H1 (cell line): ENCODE results near the gene ATXN3. TPM values are rescaled to one million over a fixed set of nuclear protein-coding genes. Genes with fewer than 3 reads are reported as not detected.
A peak's percentile ranks its signal among the peaks of the same experiment; 100 is the strongest.

Source experiments
- CTCF ChIA-PET: fragments of 300-600 bp; sonication (Branson Sonifier 250); formaldehyde crosslinking; loops from one replicate; lab custom pipeline; 2021; ENCODE audit not compliant: partially characterized antibody; lab: Charles Lee
- POLR2A ChIA-PET: fragments of 300-600 bp; sonication (Branson Sonifier 250); formaldehyde crosslinking; loops from one replicate; lab custom pipeline; 2021; ENCODE audit warnings: inconsistent platforms; ENCODE audit not compliant: partially characterized antibody; lab: Charles Lee
- DNase-seq, 2 experiments: peaks; one replicate each; pipeline versions ENCODE4 v3.0.0 to v3.0.0-alpha.2; 2010 to 2022; ENCODE audit warnings: low spot score in 2 of 2, low read depth in 1 of 2, mixed read lengths in 1 of 2
- FAIRE-seq: peaks from 2 replicates; lab custom pipeline; 2011; peaks lifted over from hg19 to GRCh38; lab: Jason Lieb, UNC
- H2AFZ ChIP-seq: 2 replicates; pipeline ENCODE4 v1.8.1; 2012; ENCODE audit warnings: low read length, inconsistent platforms
- H2AK5ac ChIP-seq: 2 replicates; pipeline ENCODE4 v1.6.1; 2013; ENCODE audit warnings: low read depth, low read length
- H2BK120ac ChIP-seq: replicated peaks from 2 replicates; pipeline ENCODE3; 2013; ENCODE audit warnings: low read depth, low read length, inconsistent platforms
- H2BK12ac ChIP-seq: 2 replicates; pipeline ENCODE4 v1.6.1; 2013; ENCODE audit warnings: low read depth, low read length
- H2BK15ac ChIP-seq: 2 replicates; pipeline ENCODE4 v1.6.1; 2013; ENCODE audit warnings: low read length
- H2BK20ac ChIP-seq: 2 replicates; pipeline ENCODE4 v1.6.1; 2013; ENCODE audit warnings: low read length
- H2BK5ac ChIP-seq: 2 replicates; pipeline ENCODE4 v1.6.1; 2013; ENCODE audit warnings: low read depth, low read length
- H3K14ac ChIP-seq: 2 replicates; pipeline ENCODE4 v1.6.1; 2013; ENCODE audit warnings: inconsistent platforms; ENCODE audit not compliant: insufficient read length
- H3K18ac ChIP-seq: 2 replicates; pipeline ENCODE4 v1.6.1; 2013; ENCODE audit warnings: low read length; ENCODE audit errors: extremely low read depth
- H3K23ac ChIP-seq: 2 replicates; pipeline ENCODE4 v1.6.1; 2013; ENCODE audit warnings: inconsistent platforms; ENCODE audit not compliant: insufficient read length
- H3K23me2 ChIP-seq: 2 replicates; pipeline ENCODE4 v1.6.1; 2013; ENCODE audit warnings: low read depth, low read length
- H3K27ac ChIP-seq: 2 replicates; pipeline ENCODE4 v1.6.1; 2011; ENCODE audit warnings: low read depth, low read length, inconsistent platforms
- H3K27me3 ChIP-seq, 4 experiments: replicated peaks in 1 of 4; 1 replicate in 1 of 4; 2 replicates in 3 of 4; pipeline versions ENCODE4 v1.6.1 to v1.8.1; 2011 to 2013; ENCODE audit warnings: low read length in 3 of 4, mild to moderate bottlenecking in 3 of 4, inconsistent platforms in 2 of 4, mixed read lengths in 2 of 4, moderate library complexity in 1 of 4; ENCODE audit not compliant: control insufficient read depth in 3 of 4, insufficient read depth in 3 of 4; ENCODE audit errors: extremely low read depth in 1 of 4
- H3K36me3 ChIP-seq, 4 experiments: 2 replicates each; pipeline versions ENCODE4 v1.6.1 to v1.8.1; 2011 to 2013; ENCODE audit warnings: mild to moderate bottlenecking in 4 of 4, low read length in 3 of 4, moderate library complexity in 2 of 4, control low read depth in 1 of 4, inconsistent platforms in 1 of 4; ENCODE audit not compliant: insufficient read depth in 4 of 4, control insufficient read depth in 2 of 4
- H3K4ac ChIP-seq: replicated peaks from 2 replicates; pipeline ENCODE3; 2013; ENCODE audit warnings: low read length, low read depth, mixed read lengths, inconsistent platforms; ENCODE audit not compliant: insufficient read length
- H3K4me1 ChIP-seq, 4 experiments: replicated peaks in 1 of 4; 1 replicate in 1 of 4; 2 replicates in 3 of 4; pipeline versions ENCODE4 v1.6.1 to v1.8.1; 2011 to 2013; ENCODE audit warnings: low read length in 3 of 4, inconsistent platforms in 2 of 4, mixed read lengths in 1 of 4; ENCODE audit not compliant: insufficient read depth in 4 of 4, control insufficient read depth in 3 of 4
- H3K4me2 ChIP-seq, 2 experiments: 2 replicates each; pipeline versions ENCODE4 v1.6.1 to v1.8.1; 2011 to 2013; ENCODE audit warnings: low read depth in 2 of 2, low read length in 2 of 2, control low read depth in 1 of 2, inconsistent platforms in 1 of 2, mild to moderate bottlenecking in 1 of 2; ENCODE audit not compliant: insufficient read depth in 1 of 2
- H3K4me3 ChIP-seq, 4 experiments: fragments of 200-600, 300-600 bp in 1 of 4; sonication (generic), shearing (Covaris generic), sonication (Bioruptor Twin) in 1 of 4; 2 replicates each; pipeline versions ENCODE4 v1.5.1 to v1.8.1; 2011 to 2016; ENCODE audit warnings: low read length in 4 of 4, low read depth in 3 of 4, control low read depth in 2 of 4, inconsistent platforms in 2 of 4, mild to moderate bottlenecking in 2 of 4, mixed read lengths in 1 of 4, moderate library complexity in 1 of 4; ENCODE audit not compliant: insufficient read depth in 2 of 4; ENCODE audit errors: extremely low read depth in 1 of 4
- H3K56ac ChIP-seq: replicated peaks from 2 replicates; pipeline ENCODE3; 2013; ENCODE audit warnings: low read depth, mild to moderate bottlenecking, mixed read lengths, low read length, inconsistent platforms; ENCODE audit not compliant: insufficient read length
- H3K79me1 ChIP-seq: 2 replicates; pipeline ENCODE4 v1.6.1; 2013; ENCODE audit warnings: low read depth, low read length, control low read depth
- H3K79me2 ChIP-seq, 2 experiments: 2 replicates each; pipeline versions ENCODE4 v1.6.1 to v1.8.1; 2012 to 2013; ENCODE audit warnings: low read length in 2 of 2, mild to moderate bottlenecking in 2 of 2, inconsistent platforms in 1 of 2; ENCODE audit not compliant: insufficient read depth in 2 of 2, control insufficient read depth in 1 of 2
- H3K9ac ChIP-seq, 4 experiments: replicated peaks in 1 of 4; 1 replicate in 1 of 4; 2 replicates in 3 of 4; pipeline versions ENCODE4 v1.6.1 to v1.8.1; 2011 to 2013; ENCODE audit warnings: low read depth in 3 of 4, low read length in 3 of 4, control low read depth in 2 of 4, mild to moderate bottlenecking in 2 of 4, moderate library complexity in 2 of 4, inconsistent platforms in 1 of 4; ENCODE audit errors: extremely low read depth in 1 of 4
- H3K9me3 ChIP-seq, 2 experiments: 2 replicates each; pipeline versions ENCODE4 v1.6.1 to v1.8.1; 2012 to 2013; ENCODE audit warnings: mild to moderate bottlenecking in 2 of 2, moderate library complexity in 2 of 2, control low read depth in 1 of 2, inconsistent platforms in 1 of 2, low read depth in 1 of 2, low read length in 1 of 2, mixed read lengths in 1 of 2; ENCODE audit not compliant: insufficient read depth in 2 of 2
- H4K20me1 ChIP-seq, 2 experiments: replicated peaks in 1 of 2; 2 replicates each; pipeline versions ENCODE3 to v1.8.1; 2011 to 2013; ENCODE audit warnings: inconsistent platforms in 2 of 2, low read length in 2 of 2, mild to moderate bottlenecking in 1 of 2; ENCODE audit not compliant: insufficient read depth in 2 of 2, control insufficient read depth in 1 of 2
- H4K5ac ChIP-seq: 2 replicates; pipeline ENCODE4 v1.6.1; 2013; ENCODE audit warnings: low read length, low read depth, mixed read lengths, inconsistent platforms; ENCODE audit not compliant: insufficient read length
- H4K8ac ChIP-seq: 2 replicates; pipeline ENCODE4 v1.8.0; 2013; ENCODE audit warnings: mild to moderate bottlenecking, moderate library complexity, low read length, inconsistent platforms; ENCODE audit not compliant: insufficient read depth; ENCODE audit errors: extremely low read depth
- H4K91ac ChIP-seq: replicated peaks from 2 replicates; pipeline ENCODE3; 2013; ENCODE audit warnings: low read length, mixed read lengths, inconsistent platforms; ENCODE audit not compliant: insufficient read length
- CTCF ChIP-seq, 3 experiments: IDR thresholded peaks; 1 replicate in 2 of 3; 2 replicates in 1 of 3; pipeline versions ENCODE4 v1.5.1 to v1.6.1; 2011; ENCODE audit warnings: low read length in 3 of 3, mild to moderate bottlenecking in 3 of 3, inconsistent platforms in 2 of 3, low read depth in 1 of 3, moderate library complexity in 1 of 3; ENCODE audit not compliant: insufficient read depth in 1 of 3; ENCODE audit errors: control extremely low read depth in 1 of 3
- RAD21 ChIP-seq, 2 experiments: IDR thresholded peaks in 1 of 2; conservative IDR thresholded peaks in 1 of 2; 2 replicates each; pipeline ENCODE4 v1.6.1; 2011; ENCODE audit warnings: low read depth in 2 of 2, low read length in 2 of 2, improper control_type of control experiment in 1 of 2, inconsistent platforms in 1 of 2, mild to moderate bottlenecking in 1 of 2, moderate library complexity in 1 of 2
- RXRA ChIP-seq: IDR thresholded peaks from 2 replicates; pipeline ENCODE4 v1.6.1; 2011; ENCODE audit warnings: low read depth, mild to moderate bottlenecking, low read length, moderate library complexity; ENCODE audit not compliant: insufficient read depth
- SIX5 ChIP-seq: IDR thresholded peaks from 2 replicates; pipeline ENCODE4 v1.6.1; 2011; ENCODE audit warnings: mild to moderate bottlenecking, low read depth, low read length
- WGBS, 2 experiments: shearing (Covaris generic) in 1 of 2; methylation state at CpG; one replicate each; pipeline versions ENCODE4 v1.1.6 to v1.1.7; 2013 to 2015; ENCODE audit warnings: low lambda C conversion rate in 2 of 2, mixed read lengths in 2 of 2, inconsistent platforms in 1 of 2, low coverage in 1 of 2, missing lambda C conversion rate in 1 of 2; ENCODE audit not compliant: insufficient replicate concordance in 2 of 2, insufficient coverage in 1 of 2, insufficient read length in 1 of 2; ENCODE audit errors: extremely low coverage in 1 of 2, missing lambda C conversion rate in 1 of 2; 5-methylcytosine and 5-hydroxymethylcytosine counted together
- polyA plus RNA-seq, 7 experiments: library from polyadenylated mRNA; depleted of rRNA in 3 of 7; stranded (reverse) in 5 of 7; unstranded in 2 of 7; fragments of >200 nt in 5 of 7; fragments of 200-250 nt in 2 of 7; gene quantifications; 1 replicate in 5 of 7; 2 replicates in 1 of 7; 4 replicates in 1 of 7; pipeline versions ENCODE4 v1.2.1 to v1.2.3, GENCODE V29; 2011 to 2013; ENCODE audit warnings: missing spikeins in 2 of 7, mixed read lengths in 2 of 7
- total RNA-seq: library from RNA; stranded (reverse); fragmentation: NEBNext Ultra II Directional; extraction: Animal tissue kit (Norgen Biotek cat#: 25700); gene quantifications from 2 replicates; pipeline ENCODE4 v1.2.1, GENCODE V29; 2021

ATXN3 gene
- total and polyA plus RNA-seq, 2 of the 8 experiments (the other 6 are each of a cell fraction or from before 2014, with no cell fraction given): 8.8 to 37.2 TPM

- H3K27me3 ChIP-seq: no peaks in the 10 kb centered on the region
- H3K23me2 ChIP-seq: no peaks in the 10 kb centered on the region
- no peak overlapping the region for H3K4me3 ChIP-seq
- H3K79me2 ChIP-seq: peaks cover 3 to 12% of the 10 kb centered on the region in 2 experiments; a peak in 3 of 4 replicates
- no peaks in the 10 kb centered on the region for H3K4me1 ChIP-seq
- FAIRE-seq (no peak), DNase-seq (no peak)
- no peak overlapping the region for H2BK12ac ChIP-seq
- no peak overlapping the region for H3K23ac ChIP-seq
- no peak overlapping the region for H4K5ac ChIP-seq
- H2AFZ ChIP-seq: no peak overlapping the region
- no peak overlapping the region for H2BK15ac ChIP-seq
- H4K20me1 ChIP-seq: no peaks in the 10 kb centered on the region
- H3K4ac ChIP-seq: no peak overlapping the region
- WGBS, 2 experiments: 86% methylated on average over 1 of the region's 1 CpG; no CpG with 5 or more reads in 1 of the 2 experiments
- ChIA-PET CTCF (interaction anchor here (0.7 to 1.4 kb wide), 3 partner anchors 13 to 97 kb away, joined by 3 to 4 read pairs (median 3); partner anchors contain the start of gene ATXN3), POLR2A (interaction anchor here (1.0 to 1.1 kb wide), 2 partner anchors 25 to 50 kb away, joined by 3 read pairs; no protein-coding TSS in a partner anchor)
- no peak overlapping the region for H3K27ac ChIP-seq
- H3K79me1 ChIP-seq: no peaks in the 10 kb centered on the region
- no peaks in the 10 kb centered on the region for H3K9me3 ChIP-seq
- H2BK20ac ChIP-seq: no peak overlapping the region
- no peak overlapping the region for H2BK5ac ChIP-seq
- no peak overlapping the region for H3K56ac ChIP-seq
- H3K36me3 ChIP-seq: peaks cover 0 to 31% (median 13%) of the 10 kb centered on the region in 4 experiments; a peak in 4 of 8 replicates
- no peak overlapping the region for H3K4me2 ChIP-seq
- H3K9ac ChIP-seq: no peak overlapping the region
- no peak overlapping the region for H2AK5ac ChIP-seq
- TF ChIP-seq RAD21 (IDR thresholded peaks at IDR 0.05 in 1 of 2, conservative IDR thresholded peaks at IDR 0.05 in 1 of 2; ENCODE audit: low read depth in 2 of 2, low read length in 2 of 2): peak; percentile 55
- TF ChIP-seq CTCF (IDR thresholded peaks at IDR 0.05; ENCODE audit: control extremely low read depth in 1 of 3, insufficient read depth in 1 of 3, low read depth in 1 of 3, low read length in 3 of 3): peak; percentile 20 to 31 (median 24); a peak in 3 of 4 replicates
- TF ChIP-seq SIX5: no peak
- no peak for TF ChIP-seq RXRA
- H4K8ac ChIP-seq: no peak overlapping the region
- no peak overlapping the region for H3K14ac ChIP-seq
- H2BK120ac ChIP-seq: no peak overlapping the region
- no peak overlapping the region for H3K18ac ChIP-seq
- no peak overlapping the region for H4K91ac ChIP-seq
Measured at GRCh38 chr14:92093320-92093719, 13.1 kb downstream of the ATXN3 start.
